WTC11 (cell line): ENCODE measurements around the gene GRK6. TPM values are rescaled to one million over a fixed set of nuclear protein-coding genes. Genes with fewer than 3 reads are reported as not detected.
A peak's percentile ranks its signal among the peaks of the same experiment; 100 is the strongest.

Source experiments
- AR ChIP-seq: fragments of 250-450 bp; sonication (Bioruptor Pico); IDR thresholded peaks from 2 replicates; pipeline ENCODE4 v1.9.0; 2021; ENCODE audit warnings: mild to moderate bottlenecking
- ARID4B ChIP-seq: sonication (generic); formaldehyde crosslinking; IDR thresholded peaks from 2 replicates; pipeline ENCODE4 v1.8.0; 2023; ENCODE audit warnings: missing genetic modification reagents, mild to moderate bottlenecking, borderline replicate concordance
- ATF1 ChIP-seq: sonication (generic); formaldehyde crosslinking; IDR thresholded peaks from 2 replicates; pipeline ENCODE4 v1.8.1; 2023; ENCODE audit warnings: mild to moderate bottlenecking, moderate library complexity, missing genetic modification reagents
- CREM ChIP-seq: sonication (generic); formaldehyde crosslinking; IDR thresholded peaks from 2 replicates; pipeline ENCODE4 v1.8.1; 2022; ENCODE audit warnings: mild to moderate bottlenecking, missing genetic modification reagents, moderate library complexity
- CTCF ChIP-seq: fragments of 200-600 bp; IDR thresholded peaks from 2 replicates; pipeline ENCODE4 v1.8.0; 2022; ENCODE audit warnings: antibody characterized with exemption
- E2F4 ChIP-seq: sonication (generic); formaldehyde crosslinking; IDR thresholded peaks from 2 replicates; pipeline ENCODE4 v1.8.1; 2022; ENCODE audit warnings: low read depth, mild to moderate bottlenecking, moderate library complexity, missing genetic modification reagents, borderline replicate concordance
- FOXK1 ChIP-seq: sonication (generic); formaldehyde crosslinking; IDR thresholded peaks from 2 replicates; pipeline ENCODE4 v1.8.0; 2022; ENCODE audit warnings: mild to moderate bottlenecking, moderate library complexity, missing genetic modification reagents
- FOXP1 ChIP-seq: sonication (generic); formaldehyde crosslinking; IDR thresholded peaks from 2 replicates; pipeline ENCODE4 v1.8.0; 2022; ENCODE audit warnings: missing genetic modification reagents, mild to moderate bottlenecking, moderate library complexity, borderline replicate concordance
- HMGA2 ChIP-seq: fragments of 250-450 bp; sonication (Bioruptor Pico); IDR thresholded peaks from 2 replicates; pipeline ENCODE4 v1.4.0; 2021; ENCODE audit warnings: mild to moderate bottlenecking, moderate library complexity
- HMGXB4 ChIP-seq: sonication (generic); formaldehyde crosslinking; IDR thresholded peaks from 2 replicates; pipeline ENCODE4 v1.8.1; 2023; ENCODE audit warnings: mild to moderate bottlenecking, moderate library complexity, missing genetic modification reagents
- IRF1 ChIP-seq: sonication (generic); formaldehyde crosslinking; IDR thresholded peaks from 2 replicates; pipeline ENCODE4 v1.8.0; 2023; ENCODE audit warnings: missing genetic modification reagents
- NR2C2 ChIP-seq: sonication (generic); formaldehyde crosslinking; IDR thresholded peaks from 2 replicates; pipeline ENCODE4 v1.8.0; 2022; ENCODE audit warnings: mild to moderate bottlenecking, missing genetic modification reagents
- SP1 ChIP-seq: sonication (generic); formaldehyde crosslinking; conservative IDR thresholded peaks from 2 replicates; pipeline ENCODE4 v1.8.1; 2022; ENCODE audit warnings: missing genetic modification reagents
- USF1 ChIP-seq: sonication (generic); formaldehyde crosslinking; IDR thresholded peaks from 2 replicates; pipeline ENCODE4 v1.8.0; 2022; ENCODE audit warnings: mild to moderate bottlenecking, missing genetic modification reagents
- USF2 ChIP-seq: sonication (generic); formaldehyde crosslinking; IDR thresholded peaks from 2 replicates; pipeline ENCODE4 v1.8.1; 2023; ENCODE audit warnings: mild to moderate bottlenecking, missing genetic modification reagents, moderate library complexity
- ZBTB43 ChIP-seq: sonication (generic); formaldehyde crosslinking; IDR thresholded peaks from 2 replicates; pipeline ENCODE4 v1.8.1; 2023; ENCODE audit warnings: mild to moderate bottlenecking, missing genetic modification reagents
- ZNF121 ChIP-seq: sonication (generic); formaldehyde crosslinking; IDR thresholded peaks from 2 replicates; pipeline ENCODE4 v1.8.0; 2023; ENCODE audit warnings: missing genetic modification reagents
- ZNF396 ChIP-seq: fragments of 250-450 bp; sonication (Bioruptor Pico); IDR thresholded peaks from 2 replicates; pipeline ENCODE4 v1.8.0; 2021; ENCODE audit warnings: mild to moderate bottlenecking, moderate library complexity, borderline replicate concordance
- ZNF512 ChIP-seq: sonication (generic); formaldehyde crosslinking; IDR thresholded peaks from 2 replicates; pipeline ENCODE4 v1.8.1; 2022; ENCODE audit warnings: missing genetic modification reagents, borderline replicate concordance
- total RNA-seq: library from RNA; stranded (reverse); gene quantifications from 3 replicates; pipeline ENCODE4 v1.2.3, GENCODE V29; 2021

The GRK6 gene
- total RNA-seq, 1 experiment from 2014 or later: 69.2 TPM

- TF ChIP-seq ARID4B (CRISPR knock-in tag) (no peak), SP1 (peak; percentile 29; the same call in 1 of the 2 replicates), AR (CRISPR knock-in tag) (no peak), E2F4 (CRISPR knock-in tag) (no peak), ZNF512 (no peak), IRF1 (CRISPR knock-in tag) (no peak), FOXP1 (CRISPR knock-in tag) (no peak), NR2C2 (CRISPR knock-in tag) (0 out of 2 replicates have a peak, but pooled peaks have one; percentile 18), ATF1 (CRISPR knock-in tag) (no peak), USF2 (no peak), FOXK1 (no peak), ZNF396 (CRISPR knock-in tag) (no peak), ZBTB43 (CRISPR knock-in tag) (no peak), ZNF121 (no peak), HMGXB4 (no peak), CTCF (peak; percentile 55), HMGA2 (CRISPR knock-in tag) (no peak), USF1 (CRISPR knock-in tag) (no peak), CREM (CRISPR knock-in tag) (no peak)
Measured at GRCh38 chr5:177456976-177457851, 30.7 kb downstream of the GRK6 start (continued).
